Parathyroid adenoma (tissue), 2 donors: ENCODE results near the gene FBLN2.

Source experiments
- H2AFZ ChIP-seq: fragments of 300-600 bp; sonication (generic); one replicate; pipeline ENCODE4 v1.7.0; 2017; ENCODE audit warnings: antibody characterized with exemption, mild to moderate bottlenecking
- H3K27ac ChIP-seq: fragments of 300-600 bp; sonication (generic); one replicate; pipeline ENCODE4 v1.7.0; 2017
- H3K27me3 ChIP-seq: fragments of 300-600 bp; sonication (generic); one replicate; pipeline ENCODE4 v1.7.0; 2017; ENCODE audit warnings: low read length; ENCODE audit not compliant: control insufficient read depth, insufficient read depth
- H3K36me3 ChIP-seq: fragments of 300-600 bp; sonication (generic); one replicate; pipeline ENCODE4 v1.7.0; 2017; ENCODE audit warnings: low read length; ENCODE audit not compliant: control insufficient read depth, insufficient read depth
- H3K4me1 ChIP-seq: fragments of 300-600 bp; sonication (generic); one replicate; pipeline ENCODE4 v1.7.0; 2017; ENCODE audit warnings: control low read depth
- H3K4me2 ChIP-seq: fragments of 300-600 bp; sonication (generic); one replicate; pipeline ENCODE4 v1.7.0; 2017; ENCODE audit warnings: low read length
- H3K4me3 ChIP-seq: fragments of 300-600 bp; sonication (generic); one replicate; pipeline ENCODE4 v1.7.0; 2017; ENCODE audit warnings: low read depth, low read length
- H3K79me2 ChIP-seq: fragments of 300-600 bp; sonication (generic); one replicate; pipeline ENCODE4 v1.7.0; 2017; ENCODE audit warnings: control low read depth
- H3K9ac ChIP-seq: fragments of 300-600 bp; sonication (generic); one replicate; pipeline ENCODE4 v1.7.0; 2017; ENCODE audit warnings: mild to moderate bottlenecking
- H3K9me3 ChIP-seq: fragments of 300-600 bp; sonication (generic); one replicate; pipeline ENCODE4 v1.7.0; 2017; ENCODE audit warnings: low read length; ENCODE audit not compliant: control insufficient read depth
- TF ChIP-seq, protein P1 (sequence below): fragments of 300-600 bp; sonication (generic); IDR thresholded peaks from one replicate; pipeline ENCODE4 v1.7.0; 2017; ENCODE audit warnings: antibody characterized with exemption, mild to moderate bottlenecking
- donor health status: primary hyperparathyroidism.

FBLN2 gene

GRCh38 chr3:13546667-13547171, 2.2 kb upstream of the FBLN2 start:
- Histone ChIP-seq H3K4me2 (no peak overlapping the region), H3K4me1 (no peaks in the 10 kb centered on the region), H3K4me3 (no peak overlapping the region), H3K27ac (no peak overlapping the region), H3K27me3 (no peaks in the 10 kb centered on the region), H3K9ac (no peak overlapping the region), H2AFZ (no peak overlapping the region), H3K79me2 (no peaks in the 10 kb centered on the region), H3K9me3 (no peaks in the 10 kb centered on the region), H3K36me3 (no peaks in the 10 kb centered on the region)
- TF ChIP-seq, protein P1, sequence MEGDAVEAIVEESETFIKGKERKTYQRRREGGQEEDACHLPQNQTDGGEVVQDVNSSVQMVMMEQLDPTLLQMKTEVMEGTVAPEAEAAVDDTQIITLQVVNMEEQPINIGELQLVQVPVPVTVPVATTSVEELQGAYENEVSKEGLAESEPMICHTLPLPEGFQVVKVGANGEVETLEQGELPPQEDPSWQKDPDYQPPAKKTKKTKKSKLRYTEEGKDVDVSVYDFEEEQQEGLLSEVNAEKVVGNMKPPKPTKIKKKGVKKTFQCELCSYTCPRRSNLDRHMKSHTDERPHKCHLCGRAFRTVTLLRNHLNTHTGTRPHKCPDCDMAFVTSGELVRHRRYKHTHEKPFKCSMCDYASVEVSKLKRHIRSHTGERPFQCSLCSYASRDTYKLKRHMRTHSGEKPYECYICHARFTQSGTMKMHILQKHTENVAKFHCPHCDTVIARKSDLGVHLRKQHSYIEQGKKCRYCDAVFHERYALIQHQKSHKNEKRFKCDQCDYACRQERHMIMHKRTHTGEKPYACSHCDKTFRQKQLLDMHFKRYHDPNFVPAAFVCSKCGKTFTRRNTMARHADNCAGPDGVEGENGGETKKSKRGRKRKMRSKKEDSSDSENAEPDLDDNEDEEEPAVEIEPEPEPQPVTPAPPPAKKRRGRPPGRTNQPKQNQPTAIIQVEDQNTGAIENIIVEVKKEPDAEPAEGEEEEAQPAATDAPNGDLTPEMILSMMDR, result no peak

DNA sequence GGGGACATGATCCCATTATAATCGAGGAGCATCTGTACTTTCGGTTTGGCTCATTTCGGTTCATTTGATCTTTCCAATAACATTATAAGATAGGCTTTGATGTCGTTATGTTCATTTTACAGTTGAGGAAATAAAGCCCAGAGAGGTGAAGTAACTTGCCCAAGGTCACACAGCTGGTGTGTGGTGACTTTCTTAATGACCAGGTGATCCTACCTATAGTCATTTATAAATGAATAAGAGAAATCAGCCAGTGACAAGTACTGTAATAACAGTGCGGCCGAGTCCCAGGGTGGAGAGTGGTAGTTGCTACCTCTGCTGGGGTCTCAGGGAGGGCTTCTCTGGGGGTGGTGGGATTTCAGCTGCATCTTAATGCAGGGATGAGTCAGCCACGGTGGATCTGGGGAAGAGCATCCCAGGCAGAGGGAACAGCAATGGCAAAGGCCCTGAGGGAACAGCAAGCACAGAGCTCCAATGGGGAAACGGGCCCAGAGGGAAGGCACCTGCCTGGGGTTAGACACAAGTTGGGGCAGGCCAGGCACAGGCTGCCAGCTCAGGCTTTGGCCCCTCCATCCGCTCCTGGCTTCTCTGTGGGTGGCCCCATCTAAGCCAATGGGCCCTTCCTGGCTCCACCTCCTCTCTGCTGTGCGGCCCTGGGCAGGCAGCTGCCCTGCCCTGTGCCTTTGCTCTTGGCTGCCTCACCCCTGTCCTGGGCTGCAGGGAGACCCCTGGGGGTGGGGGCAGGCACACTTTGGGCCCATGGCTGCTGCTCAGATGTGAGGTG, 1.1 kb upstream of the FBLN2 start:
- Histone ChIP-seq H3K27ac (no peak overlapping the region), H3K27me3 (no peaks in the 10 kb centered on the region)

DNA sequence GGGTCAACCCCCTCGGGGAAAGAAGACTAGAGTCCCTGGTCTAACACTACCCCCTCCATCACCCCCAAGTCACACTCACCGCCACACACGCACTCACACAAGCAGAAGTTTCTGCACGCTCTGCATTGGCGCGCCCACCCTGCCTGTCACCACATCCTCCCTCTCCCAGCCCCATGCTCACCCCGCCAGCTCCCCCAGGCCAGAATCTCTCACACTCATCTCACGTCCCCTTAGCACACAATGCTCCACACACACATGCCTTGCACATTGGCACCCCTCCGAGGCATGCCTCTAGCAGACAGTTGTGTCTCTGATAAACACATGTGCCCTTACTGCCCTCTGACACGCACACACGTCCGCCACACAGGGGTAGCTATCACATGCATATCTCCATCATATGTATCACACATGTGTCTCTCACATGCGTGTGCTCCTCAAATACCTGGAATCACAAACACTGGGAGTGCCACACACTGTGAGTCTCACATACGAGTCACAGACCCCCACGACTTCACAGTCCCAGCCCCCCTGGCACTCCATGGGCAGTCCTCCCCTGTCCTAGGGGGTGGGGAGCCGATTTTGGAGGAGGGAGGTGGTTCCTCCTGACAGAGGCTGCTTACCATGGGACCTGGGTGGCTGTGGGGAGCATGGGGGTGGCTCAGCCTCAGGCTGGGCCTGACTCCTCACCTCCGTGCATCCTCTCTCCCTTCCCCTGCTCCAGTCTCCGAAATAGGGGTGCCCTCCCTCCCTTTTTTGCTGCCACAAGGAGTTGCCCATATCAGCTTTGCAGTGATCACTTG, 898 bp downstream of the FBLN2 start:
- Histone ChIP-seq H3K9ac (no peak overlapping the region), H3K4me2 (no peak overlapping the region), H3K4me1 (no peaks in the 10 kb centered on the region), H2AFZ (no peak overlapping the region), H3K79me2 (no peaks in the 10 kb centered on the region), H3K27me3 (no peaks in the 10 kb centered on the region), H3K36me3 (no peaks in the 10 kb centered on the region), H3K9me3 (no peaks in the 10 kb centered on the region), H3K27ac (no peak overlapping the region), H3K4me3 (no peak overlapping the region)
- TF ChIP-seq, protein P1, result no peak

More for the DNA sequence above, 1.1 kb upstream of the FBLN2 start:
- no peak overlapping the region for H3K9ac ChIP-seq
- H2AFZ ChIP-seq, result no peak overlapping the region
- TF ChIP-seq, protein P1, result no peak
- H3K36me3 ChIP-seq, result no peaks in the 10 kb centered on the region
- no peaks in the 10 kb centered on the region for H3K4me1 ChIP-seq
- H3K4me3 ChIP-seq, result no peak overlapping the region
- no peaks in the 10 kb centered on the region for H3K79me2 ChIP-seq
- H3K9me3 ChIP-seq, result no peaks in the 10 kb centered on the region
- no peak overlapping the region for H3K4me2 ChIP-seq

DNA sequence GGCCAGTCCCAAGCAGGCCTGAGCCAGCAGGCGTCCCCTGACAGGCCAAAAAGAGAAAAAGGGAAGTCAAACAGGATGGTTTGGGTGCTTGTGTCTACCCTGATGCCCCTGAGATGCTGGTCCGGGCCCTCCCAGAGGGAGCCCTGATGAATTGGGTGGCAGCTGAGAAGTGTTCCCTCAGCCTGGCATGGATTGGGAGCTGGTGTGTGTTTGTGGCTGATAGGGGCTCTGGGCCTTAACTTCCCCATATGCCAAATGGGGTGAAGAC, 1.4 kb downstream of the FBLN2 start:
- Histone ChIP-seq H3K9me3 (no peaks in the 10 kb centered on the region), H3K27ac (no peak overlapping the region), H3K4me2 (no peak overlapping the region), H3K27me3 (no peaks in the 10 kb centered on the region), H3K9ac (no peak overlapping the region), H2AFZ (no peak overlapping the region), H3K36me3 (no peaks in the 10 kb centered on the region), H3K79me2 (no peaks in the 10 kb centered on the region), H3K4me3 (no peak overlapping the region), H3K4me1 (no peaks in the 10 kb centered on the region)
- TF ChIP-seq, protein P1, result no peak
